GM20000 (cell line): ENCODE data around the gene CHMP1A.
"Not testable (repeated sequence)": the region's sequence is repeated elsewhere in the genome, so short reads cannot be mapped to it uniquely, and the experiment has no call there.

Experiments
- DNase-seq: peaks from one replicate; pipeline ENCODE4 v3.0.0; 2012; ENCODE audit warnings: low spot score
- CTCF ChIP-seq: IDR thresholded peaks from 2 replicates; pipeline ENCODE4 v1.5.1; 2012; ENCODE audit warnings: mild to moderate bottlenecking, control low read depth; ENCODE audit errors: extremely low read depth, missing control alignments

The CHMP1A gene

GRCh38 chr16:89670496-89671431, 13.3 kb upstream of the CHMP1A start:
- TF ChIP-seq CTCF = no peak
- DNase-seq = no peak

- DNase-seq = no peak
- no peak for TF ChIP-seq CTCF
These were observed 12.2 kb upstream of the CHMP1A start for GRCh38 chr16:89669755-89670154.

GRCh38 chr16:89668790-89669158, 11.3 kb upstream of the CHMP1A start:
- TF ChIP-seq CTCF = no peak
- no peak for DNase-seq

- no peak for DNase-seq
- TF ChIP-seq CTCF = no peak
These were observed 10.1 kb upstream of the CHMP1A start for GRCh38 chr16:89667633-89668032.

- not testable (repeated sequence) for DNase-seq
These were observed 9.5 kb upstream of the CHMP1A start for GRCh38 chr16:89667000-89667399.

GRCh38 chr16:89664238-89664637, 6.7 kb upstream of the CHMP1A start:
- DNase-seq = not testable (repeated sequence)

GRCh38 chr16:89661215-89661614, 3.7 kb upstream of the CHMP1A start:
- no peak for TF ChIP-seq CTCF
- DNase-seq = no peak

GRCh38 chr16:89660146-89660545, 2.6 kb upstream of the CHMP1A start:
- no peak for TF ChIP-seq CTCF

More at GRCh38 chr16:89660146-89660545, 2.6 kb upstream of the CHMP1A start:
- DNase-seq = no peak
